ENCODE measurements around the gene NINJ1.

NINJ1 gene

GRCh38 chr9:93086447-93087224, 47.4 kb downstream of the NINJ1 start:
- no peaks in the 10 kb centered on the region for H3K4me1 ChIP-seq (ENCODE audit: control insufficient read depth, insufficient read depth, low read length)
- no CpG with 5 or more reads among the region's 8 CpGs for WGBS (ENCODE audit: insufficient coverage, insufficient read length)
- H3K27ac ChIP-seq (ENCODE audit: low read length), result no peak overlapping the region
- no peaks in the 10 kb centered on the region for H3K27me3 ChIP-seq (ENCODE audit: control insufficient read depth, insufficient read depth, low read length)
- no peak for DNase-seq (ENCODE audit: low read depth, low spot score)
- no peak overlapping the region for H3K4me3 ChIP-seq (ENCODE audit: low read length)
- H3K36me3 ChIP-seq (ENCODE audit: control insufficient read depth, insufficient read depth, low read length), result no peaks in the 10 kb centered on the region
- H3K9me3 ChIP-seq (ENCODE audit: control insufficient read depth, insufficient read depth, low read length), result no peaks in the 10 kb centered on the region; the same call in 1 of the 2 replicates

GRCh38 chr9:93085676-93086075, 48.4 kb downstream of the NINJ1 start:
- Histone ChIP-seq H3K27ac (ENCODE audit: low read length) (no peak overlapping the region), H3K27me3 (ENCODE audit: control insufficient read depth, insufficient read depth, low read length) (no peaks in the 10 kb centered on the region), H3K36me3 (ENCODE audit: control insufficient read depth, insufficient read depth, low read length) (no peaks in the 10 kb centered on the region), H3K4me3 (ENCODE audit: low read length) (no peak overlapping the region), H3K9me3 (ENCODE audit: control insufficient read depth, insufficient read depth, low read length) (no peaks in the 10 kb centered on the region; the same call in 1 of the 2 replicates), H3K4me1 (ENCODE audit: control insufficient read depth, insufficient read depth, low read length) (no peaks in the 10 kb centered on the region)
- no peak for DNase-seq (ENCODE audit: low read depth, low spot score)
- no CpG with 5 or more reads among the region's 4 CpGs for WGBS (ENCODE audit: insufficient coverage, insufficient read length)

GRCh38 chr9:93084471-93084881, 49.6 kb downstream of the NINJ1 start:
- WGBS (ENCODE audit: insufficient coverage, insufficient read length), result no CpG with 5 or more reads among the region's 6 CpGs
- DNase-seq (ENCODE audit: low read depth, low spot score), result no peak
- no peaks in the 10 kb centered on the region for H3K4me1 ChIP-seq (ENCODE audit: control insufficient read depth, insufficient read depth, low read length)

GRCh38 chr9:93083592-93084470, 50.2 kb downstream of the NINJ1 start:
- H3K27me3 ChIP-seq (ENCODE audit: control insufficient read depth, insufficient read depth, low read length), result no peaks in the 10 kb centered on the region
- H3K9me3 ChIP-seq (ENCODE audit: control insufficient read depth, insufficient read depth, low read length), result no peaks in the 10 kb centered on the region; the same call in 1 of the 2 replicates
- no peaks in the 10 kb centered on the region for H3K4me1 ChIP-seq (ENCODE audit: control insufficient read depth, insufficient read depth, low read length)
- WGBS (ENCODE audit: insufficient coverage, insufficient read length), result no CpG with 5 or more reads among the region's 8 CpGs
- DNase-seq (ENCODE audit: low read depth, low spot score), result no peak
- H3K4me3 ChIP-seq (ENCODE audit: low read length), result no peak overlapping the region
- no peak overlapping the region for H3K27ac ChIP-seq (ENCODE audit: low read length)
- no peaks in the 10 kb centered on the region for H3K36me3 ChIP-seq (ENCODE audit: control insufficient read depth, insufficient read depth, low read length)

More at GRCh38 chr9:93084471-93084881, 49.6 kb downstream of the NINJ1 start:
- H3K4me3 ChIP-seq (ENCODE audit: low read length), result no peak overlapping the region
- no peaks in the 10 kb centered on the region for H3K36me3 ChIP-seq (ENCODE audit: control insufficient read depth, insufficient read depth, low read length)
- no peak overlapping the region for H3K27ac ChIP-seq (ENCODE audit: low read length)
- no peaks in the 10 kb centered on the region; the same call in 1 of the 2 replicates for H3K9me3 ChIP-seq (ENCODE audit: control insufficient read depth, insufficient read depth, low read length)
- no peaks in the 10 kb centered on the region for H3K27me3 ChIP-seq (ENCODE audit: control insufficient read depth, insufficient read depth, low read length)

- H3K4me1 ChIP-seq (ENCODE audit: control insufficient read depth, insufficient read depth, low read length), result no peaks in the 10 kb centered on the region
These were observed 51.1 kb downstream of the NINJ1 start for GRCh38 chr9:93082841-93083411.

GRCh38 chr9:93081931-93082330, 52.1 kb downstream of the NINJ1 start:
- no peak for DNase-seq (ENCODE audit: low read depth, low spot score)
- H3K27ac ChIP-seq (ENCODE audit: low read length), result no peak overlapping the region
- H3K27me3 ChIP-seq (ENCODE audit: control insufficient read depth, insufficient read depth, low read length), result no peaks in the 10 kb centered on the region
- no peak overlapping the region for H3K4me3 ChIP-seq (ENCODE audit: low read length)
- no peaks in the 10 kb centered on the region for H3K36me3 ChIP-seq (ENCODE audit: control insufficient read depth, insufficient read depth, low read length)
- no peaks in the 10 kb centered on the region; the same call in 1 of the 2 replicates for H3K9me3 ChIP-seq (ENCODE audit: control insufficient read depth, insufficient read depth, low read length)
- no peaks in the 10 kb centered on the region for H3K4me1 ChIP-seq (ENCODE audit: control insufficient read depth, insufficient read depth, low read length)
- no CpG with 5 or more reads among the region's 3 CpGs for WGBS (ENCODE audit: insufficient coverage, insufficient read length)

More at GRCh38 chr9:93082841-93083411, 51.1 kb downstream of the NINJ1 start:
- Histone ChIP-seq H3K27ac (ENCODE audit: low read length) (no peak overlapping the region), H3K36me3 (ENCODE audit: control insufficient read depth, insufficient read depth, low read length) (no peaks in the 10 kb centered on the region), H3K9me3 (ENCODE audit: control insufficient read depth, insufficient read depth, low read length) (no peaks in the 10 kb centered on the region; the same call in 1 of the 2 replicates), H3K4me3 (ENCODE audit: low read length) (no peak overlapping the region), H3K27me3 (ENCODE audit: control insufficient read depth, insufficient read depth, low read length) (no peaks in the 10 kb centered on the region)
- DNase-seq (ENCODE audit: low read depth, low spot score), result no peak
- no CpG with 5 or more reads among the region's 18 CpGs for WGBS (ENCODE audit: insufficient coverage, insufficient read length)

- Histone ChIP-seq H3K4me3 (ENCODE audit: low read length) (no peak overlapping the region), H3K27me3 (ENCODE audit: control insufficient read depth, insufficient read depth, low read length) (no peaks in the 10 kb centered on the region), H3K27ac (ENCODE audit: low read length) (no peak overlapping the region), H3K9me3 (ENCODE audit: control insufficient read depth, insufficient read depth, low read length) (no peaks in the 10 kb centered on the region; the same call in 1 of the 2 replicates), H3K4me1 (ENCODE audit: control insufficient read depth, insufficient read depth, low read length) (no peaks in the 10 kb centered on the region), H3K36me3 (ENCODE audit: control insufficient read depth, insufficient read depth, low read length) (no peaks in the 10 kb centered on the region)
- WGBS (ENCODE audit: insufficient coverage, insufficient read length), result no CpG with 5 or more reads among the region's 10 CpGs
- no peak for DNase-seq (ENCODE audit: low read depth, low spot score)
These were observed 52.9 kb downstream of the NINJ1 start for GRCh38 chr9:93081081-93081529.

GRCh38 chr9:93080406-93080805, 53.6 kb downstream of the NINJ1 start:
- Histone ChIP-seq H3K9me3 (ENCODE audit: control insufficient read depth, insufficient read depth, low read length) (no peaks in the 10 kb centered on the region), H3K4me3 (ENCODE audit: low read length) (no peak overlapping the region), H3K27me3 (ENCODE audit: control insufficient read depth, insufficient read depth, low read length) (no peaks in the 10 kb centered on the region), H3K36me3 (ENCODE audit: control insufficient read depth, insufficient read depth, low read length) (peaks cover 3% of the 10 kb centered on the region; the same call in 1 of the 2 replicates), H3K27ac (ENCODE audit: low read length) (no peak overlapping the region), H3K4me1 (ENCODE audit: control insufficient read depth, insufficient read depth, low read length) (no peaks in the 10 kb centered on the region)
- no CpG with 5 or more reads among the region's 9 CpGs for WGBS (ENCODE audit: insufficient coverage, insufficient read length)
- DNase-seq (ENCODE audit: low read depth, low spot score), result no peak

- H3K27me3 ChIP-seq (ENCODE audit: control insufficient read depth, insufficient read depth, low read length), result no peaks in the 10 kb centered on the region
- DNase-seq (ENCODE audit: low read depth, low spot score), result no peak
- no peak overlapping the region for H3K27ac ChIP-seq (ENCODE audit: low read length)
- peaks cover 3% of the 10 kb centered on the region; the same call in 1 of the 2 replicates for H3K36me3 ChIP-seq (ENCODE audit: control insufficient read depth, insufficient read depth, low read length)
- no peaks in the 10 kb centered on the region for H3K4me1 ChIP-seq (ENCODE audit: control insufficient read depth, insufficient read depth, low read length)
- no peaks in the 10 kb centered on the region for H3K9me3 ChIP-seq (ENCODE audit: control insufficient read depth, insufficient read depth, low read length)
- H3K4me3 ChIP-seq (ENCODE audit: low read length), result no peak overlapping the region
- no CpG with 5 or more reads among the region's 13 CpGs for WGBS (ENCODE audit: insufficient coverage, insufficient read length)
These were observed 54.7 kb downstream of the NINJ1 start for GRCh38 chr9:93079371-93079770.

GRCh38 chr9:93077811-93078210, 56.2 kb downstream of the NINJ1 start:
- H3K4me1 ChIP-seq (ENCODE audit: control insufficient read depth, insufficient read depth, low read length), result no peaks in the 10 kb centered on the region
- H3K27me3 ChIP-seq (ENCODE audit: control insufficient read depth, insufficient read depth, low read length), result no peaks in the 10 kb centered on the region
- peaks cover 3% of the 10 kb centered on the region; the same call in 1 of the 2 replicates for H3K36me3 ChIP-seq (ENCODE audit: control insufficient read depth, insufficient read depth, low read length)
- WGBS (ENCODE audit: insufficient coverage, insufficient read length), result no CpG with 5 or more reads among the region's 16 CpGs
- no peak for DNase-seq (ENCODE audit: low read depth, low spot score)
- H3K27ac ChIP-seq (ENCODE audit: low read length), result no peak overlapping the region
- H3K4me3 ChIP-seq (ENCODE audit: low read length), result no peak overlapping the region
- H3K9me3 ChIP-seq (ENCODE audit: control insufficient read depth, insufficient read depth, low read length), result no peaks in the 10 kb centered on the region

All from iPS DF 6.9 (cell line).